ENCODE data around the gene ORMDL3. TPM values are rescaled to one million over a fixed set of nuclear protein-coding genes. Genes with fewer than 3 reads are reported as not detected.
"Not testable (repeated sequence)": the region's sequence is repeated elsewhere in the genome, so short reads cannot be mapped to it uniquely, and the experiment has no call there.

The ORMDL3 gene
- total RNA-seq, 2 experiments from 2014 or later: 62.6 to 65.9 TPM

- H3K9me3 ChIP-seq (ENCODE audit: low read length): no peaks in the 10 kb centered on the region
- no peaks in the 10 kb centered on the region for H3K9me2 ChIP-seq (ENCODE audit: insufficient read depth, low read length)
- no TSS peak for BruUV-seq (replicated peaks)
- POLR2A ChIA-PET: no interaction called here
- no peaks in the 10 kb centered on the region for H3K36me3 ChIP-seq (ENCODE audit: insufficient read depth, low read length)
- H4K20me1 ChIP-seq (ENCODE audit: insufficient read depth, low read length): no peaks in the 10 kb centered on the region
- H2AFZ ChIP-seq (ENCODE audit: low read length): no peak overlapping the region
- no peak overlapping the region for H3K27ac ChIP-seq (ENCODE audit: low read depth, low read length, poor library complexity, severe bottlenecking)
- peaks cover 26% of the 10 kb centered on the region for H3K4me1 ChIP-seq (ENCODE audit: insufficient read depth, low read length, poor library complexity, severe bottlenecking)
- TF ChIP-seq EZH2phosphoT487 (IDR thresholded peaks at IDR 0.05; ENCODE audit: borderline replicate concordance, low read depth, low read length) (no peak), CTCF (conservative IDR thresholded peaks at IDR 0.05; ENCODE audit: low read length) (no peak)
- H3K4me2 ChIP-seq (ENCODE audit: low read length): no peak overlapping the region
- H3K4me3 ChIP-seq (ENCODE audit: low read depth, low read length, poor library complexity, severe bottlenecking): no peak overlapping the region
- H3K79me2 ChIP-seq (ENCODE audit: insufficient read depth, low read depth, low read length): no peaks in the 10 kb centered on the region
- CTCF ChIA-PET (ENCODE audit: unreplicated experiment): interaction anchor here (0.5 kb wide), 1 partner anchor 15 kb away, joined by 3 read pairs; no protein-coding TSS in a partner anchor
- intact Hi-C loops (cut with micrococcal nuclease; ENCODE audit: unreplicated experiment): loop anchor here (10.0 kb wide), 1 partner anchor 196 kb away; no protein-coding TSS in a partner anchor
- no peak for DNase-seq (ENCODE audit: low spot score)
Observed at GRCh38 chr17:39950871-39951348, 23.5 kb upstream of the ORMDL3 start.

GRCh38 chr17:39949028-39949427, 21.6 kb upstream of the ORMDL3 start:
- Histone ChIP-seq H4K20me1 (ENCODE audit: insufficient read depth, low read length) (no peaks in the 10 kb centered on the region), H3K9me3 (ENCODE audit: low read length) (no peaks in the 10 kb centered on the region), H2AFZ (ENCODE audit: low read length) (peak overlapping the region; percentile 89), H3K9me2 (ENCODE audit: insufficient read depth, low read length) (no peaks in the 10 kb centered on the region), H3K4me1 (ENCODE audit: insufficient read depth, low read length, poor library complexity, severe bottlenecking) (peaks cover 27% of the 10 kb centered on the region), H3K4me2 (ENCODE audit: low read length) (peak overlapping the region; percentile 28; the same call in 1 of the 2 replicates), H3K36me3 (ENCODE audit: insufficient read depth, low read length) (no peaks in the 10 kb centered on the region), H3K4me3 (ENCODE audit: low read depth, low read length, poor library complexity, severe bottlenecking) (no peak overlapping the region), H3K27ac (ENCODE audit: low read depth, low read length, poor library complexity, severe bottlenecking) (no peak overlapping the region), H3K79me2 (ENCODE audit: insufficient read depth, low read depth, low read length) (no peaks in the 10 kb centered on the region)
- no TSS peak for BruUV-seq (replicated peaks)
- DNase-seq (ENCODE audit: low spot score): no peak
- no peak for TF ChIP-seq CTCF (conservative IDR thresholded peaks at IDR 0.05; ENCODE audit: low read length)
- TF ChIP-seq EZH2phosphoT487 (IDR thresholded peaks at IDR 0.05; ENCODE audit: borderline replicate concordance, low read depth, low read length): no peak
- ChIA-PET POLR2A (no interaction called here), CTCF (ENCODE audit: unreplicated experiment) (interaction anchor here (0.6 kb wide), 1 partner anchor 796 kb away, joined by 3 read pairs; no protein-coding TSS in a partner anchor)
- intact Hi-C loops (cut with micrococcal nuclease; ENCODE audit: unreplicated experiment): no loop called here

- Histone ChIP-seq H2AFZ (ENCODE audit: low read length) (peak overlapping the region; percentile 89), H3K4me1 (ENCODE audit: insufficient read depth, low read length, poor library complexity, severe bottlenecking) (peaks cover 30% of the 10 kb centered on the region), H3K4me2 (ENCODE audit: low read length) (peak overlapping the region; percentile 28; the same call in 1 of the 2 replicates)
- POLR2A ChIA-PET; intact Hi-C loops (cut with micrococcal nuclease; ENCODE audit: unreplicated experiment); H3K9me2 ChIP-seq (ENCODE audit: insufficient read depth, low read length); H3K4me3 ChIP-seq (ENCODE audit: low read depth, low read length, poor library complexity, severe bottlenecking); H4K20me1 ChIP-seq (ENCODE audit: insufficient read depth, low read length); H3K27ac ChIP-seq (ENCODE audit: low read depth, low read length, poor library complexity, severe bottlenecking); H3K79me2 ChIP-seq (ENCODE audit: insufficient read depth, low read depth, low read length); H3K9me3 ChIP-seq (ENCODE audit: low read length); H3K36me3 ChIP-seq (ENCODE audit: insufficient read depth, low read length); BruUV-seq (replicated peaks): not testable (repeated sequence)
- CTCF ChIA-PET (ENCODE audit: unreplicated experiment): interaction anchor here (0.6 kb wide), 1 partner anchor 795 kb away, joined by 3 read pairs; no protein-coding TSS in a partner anchor
- DNase-seq (ENCODE audit: low spot score): peak; percentile 71
Observed at GRCh38 chr17:39948489-39948828, 21.1 kb upstream of the ORMDL3 start.
